Tibial nerve (tissue), 4 donors: ENCODE data around the gene SLC9C1. TPM values are rescaled to one million over a fixed set of nuclear protein-coding genes. Genes with fewer than 3 reads are reported as not detected.

Source experiments
- DNase-seq, 2 donors: peaks; one replicate each; pipeline ENCODE4 v3.0.0-alpha.2; 2019; ENCODE audit warnings: low spot score in 2 of 2
- H3K27ac ChIP-seq, 4 donors: fragments of 200-600 bp; sonication (generic) in 3 of 4; one replicate each; pipeline ENCODE4 v1.5.1; 2017 to 2019; ENCODE audit warnings: mild to moderate bottlenecking in 1 of 4
- H3K27me3 ChIP-seq, 2 donors: fragments of 200-600 bp; sonication (generic) in 1 of 2; one replicate each; pipeline versions ENCODE4 v1.5.1 to v1.6.0; 2017 to 2019
- H3K36me3 ChIP-seq, 3 donors: fragments of 200-600 bp; sonication (generic); one replicate each; pipeline ENCODE4 v1.5.1; 2018 to 2019
- H3K4me1 ChIP-seq, 4 donors: fragments of 200-600 bp; sonication (generic) in 3 of 4; one replicate each; pipeline ENCODE4 v1.5.1; 2017 to 2019
- H3K4me3 ChIP-seq, 4 donors: fragments of 200-600 bp; sonication (generic) in 3 of 4; one replicate each; pipeline ENCODE4 v1.5.1; 2017 to 2019; ENCODE audit warnings: mild to moderate bottlenecking in 1 of 4, moderate library complexity in 1 of 4
- H3K9me3 ChIP-seq, 4 donors: fragments of 200-600 bp; sonication (generic) in 3 of 4; one replicate each; pipeline ENCODE4 v1.5.1; 2017 to 2019
- CTCF ChIP-seq, 5 experiments: fragments of 200-600 bp in 3 of 5; fragments of 450-650 bp in 2 of 5; sonication (generic) in 3 of 5; IDR thresholded peaks; one replicate each; pipeline ENCODE4 v1.5.1; 2016 to 2019; ENCODE audit warnings: antibody characterized with exemption in 5 of 5, mild to moderate bottlenecking in 3 of 5, moderate library complexity in 2 of 5
- EP300 ChIP-seq, 2 donors: sonication (generic); formaldehyde crosslinking; IDR thresholded peaks; one replicate each; pipeline ENCODE4 v1.6.1; 2017; ENCODE audit warnings: antibody characterized with exemption in 2 of 2, mild to moderate bottlenecking in 1 of 2
- POLR2A ChIP-seq, 2 donors: fragments of 450-650 bp; IDR thresholded peaks; one replicate each; pipeline ENCODE4 v1.6.1; 2017; ENCODE audit warnings: antibody characterized with exemption in 2 of 2, mild to moderate bottlenecking in 2 of 2, moderate library complexity in 2 of 2
- WGBS, 2 donors: methylation state at CpG; one replicate each; pipeline ENCODE4 v1.1.5; 2018; 5-methylcytosine and 5-hydroxymethylcytosine counted together
- total RNA-seq, 4 donors: library from RNA; depleted of rRNA; stranded (reverse); fragments of >200 nt; gene quantifications; one replicate each; pipeline ENCODE4 v1.1.0, GENCODE V29; 2016

Gene SLC9C1
- total RNA-seq: not detected

GRCh38 chr3:112293368-112294321 lies at the start of gene SLC9C1:
Gene SLC9C1 (minus strand): TSS chr3:112294216. CDS start chr3:112286791, 7,425 bp downstream.
- Histone ChIP-seq H3K9me3 (no peaks in the 10 kb centered on the region), H3K27ac (peak within 1 kb of the TSS; percentile 55 to 86 (median 74)), H3K4me3 (peak within 1 kb of the TSS; percentile 27 to 50 (median 32)), H3K36me3 (no peaks in the 10 kb centered on the region), H3K4me1 (no peaks in the 10 kb centered on the region), H3K27me3 (no peaks in the 10 kb centered on the region)
- TF ChIP-seq POLR2A (IDR thresholded peaks at IDR 0.05) (no peak), CTCF (IDR thresholded peaks at IDR 0.05) (peak; percentile 44 to 78 (median 60)), EP300 (IDR thresholded peaks at IDR 0.05) (peak in 1 of 2 donors; percentile 42)
- DNase-seq: peak in 1 of 2 donors; percentile 79
- 11 to 18% methylated on average over 15 of the region's 15 CpGs for WGBS, 2 donors

- WGBS, 2 donors: 63 to 70% methylated on average over 2 of the region's 2 CpGs
- H3K4me1 ChIP-seq: peaks cover 0 to 45% (median 4%) of the 10 kb centered on the region in 4 donors
- H3K36me3 ChIP-seq: peaks cover 0 to 21% (median 0%) of the 10 kb centered on the region in 3 donors
- DNase-seq: no peak
- TF ChIP-seq POLR2A (IDR thresholded peaks at IDR 0.05) (no peak), EP300 (IDR thresholded peaks at IDR 0.05) (no peak), CTCF (IDR thresholded peaks at IDR 0.05) (no peak)
- peaks cover 0 to 10% (median 2%) of the 10 kb centered on the region in 4 donors for H3K9me3 ChIP-seq
- H3K27me3 ChIP-seq: no peaks in the 10 kb centered on the region
- H3K27ac ChIP-seq: peak overlapping the region in 3 of 4 donors; percentile 18 to 61 (median 41)
- H3K4me3 ChIP-seq: no peak overlapping the region
These were observed 47.4 kb upstream of the SLC9C1 start for GRCh38 chr3:112341386-112341785.

GRCh38 chr3:112339609-112340008 lies 45.6 kb upstream of the SLC9C1 start:
- TF ChIP-seq POLR2A (IDR thresholded peaks at IDR 0.05) (no peak), EP300 (IDR thresholded peaks at IDR 0.05) (no peak), CTCF (IDR thresholded peaks at IDR 0.05) (no peak)
- peaks cover 0 to 11% (median 0%) of the 10 kb centered on the region in 3 donors for H3K36me3 ChIP-seq
- WGBS, 2 donors: 44 to 59% methylated on average over 2 of the region's 2 CpGs
- peaks cover 0 to 60% (median 4%) of the 10 kb centered on the region in 4 donors for H3K4me1 ChIP-seq
- no peaks in the 10 kb centered on the region for H3K27me3 ChIP-seq
- DNase-seq: no peak
- peaks cover 0 to 10% (median 2%) of the 10 kb centered on the region in 4 donors for H3K9me3 ChIP-seq
- H3K4me3 ChIP-seq: no peak overlapping the region
- H3K27ac ChIP-seq: peak overlapping the region in 2 of 4 donors; percentile 41 to 94

- Histone ChIP-seq H3K36me3 (peaks cover 0 to 6% (median 0%) of the 10 kb centered on the region in 3 donors), H3K9me3 (peaks cover 0 to 10% (median 2%) of the 10 kb centered on the region in 4 donors), H3K4me1 (peaks cover 0 to 61% (median 4%) of the 10 kb centered on the region in 4 donors), H3K27ac (peak overlapping the region in 2 of 4 donors; percentile 50 to 94), H3K27me3 (no peaks in the 10 kb centered on the region), H3K4me3 (no peak overlapping the region)
- no peak for DNase-seq
- TF ChIP-seq CTCF (IDR thresholded peaks at IDR 0.05) (no peak), EP300 (IDR thresholded peaks at IDR 0.05) (no peak), POLR2A (IDR thresholded peaks at IDR 0.05) (no peak)
These were observed 45.1 kb upstream of the SLC9C1 start for GRCh38 chr3:112339134-112339533.

- peaks cover 0 to 61% (median 4%) of the 10 kb centered on the region in 4 donors for H3K4me1 ChIP-seq
- no peaks in the 10 kb centered on the region for H3K27me3 ChIP-seq
- H3K36me3 ChIP-seq: peaks cover 0 to 5% (median 0%) of the 10 kb centered on the region in 3 donors
- no peak for DNase-seq
- H3K4me3 ChIP-seq: no peak overlapping the region
- WGBS, 2 donors: 57% methylated on average over 2 of the region's 2 CpGs
- H3K27ac ChIP-seq: peak overlapping the region in 2 of 4 donors; percentile 50 to 94
- TF ChIP-seq CTCF (IDR thresholded peaks at IDR 0.05): no peak
- no peak for TF ChIP-seq POLR2A (IDR thresholded peaks at IDR 0.05)
- H3K9me3 ChIP-seq: peaks cover 0 to 8% (median 2%) of the 10 kb centered on the region in 4 donors
These were observed 44.7 kb upstream of the SLC9C1 start for GRCh38 chr3:112338727-112339056.
